KOPT-K1 (cell line): ENCODE measurements around the gene SYN1.

ENCODE experiments used
- H3K27ac ChIP-seq: fragments of 200-600 bp; sonication (generic); 2 replicates; pipeline ENCODE4 v1.5.1; 2016; ENCODE audit warnings: antibody characterized with exemption, mild to moderate bottlenecking, low read depth, low read length; ENCODE audit not compliant: poor library complexity, severe bottlenecking
- H3K36me3 ChIP-seq: fragments of 200-600 bp; sonication (generic); 2 replicates; pipeline ENCODE4 v1.5.1; 2017; ENCODE audit warnings: antibody characterized with exemption, mild to moderate bottlenecking, low read length, moderate library complexity; ENCODE audit not compliant: insufficient read depth
- H3K9me3 ChIP-seq: fragments of 200-600 bp; sonication (generic); 2 replicates; pipeline ENCODE4 v1.5.1; 2017; ENCODE audit warnings: antibody characterized with exemption, low read length, mild to moderate bottlenecking; ENCODE audit not compliant: insufficient read depth, poor library complexity, severe bottlenecking

Gene SYN1

GRCh38 chrX:47645530-47645929, 25.9 kb upstream of the SYN1 start:
- H3K27ac ChIP-seq: no peak overlapping the region
- peaks cover 55% of the 10 kb centered on the region for H3K36me3 ChIP-seq
- H3K9me3 ChIP-seq: no peaks in the 10 kb centered on the region

DNA sequence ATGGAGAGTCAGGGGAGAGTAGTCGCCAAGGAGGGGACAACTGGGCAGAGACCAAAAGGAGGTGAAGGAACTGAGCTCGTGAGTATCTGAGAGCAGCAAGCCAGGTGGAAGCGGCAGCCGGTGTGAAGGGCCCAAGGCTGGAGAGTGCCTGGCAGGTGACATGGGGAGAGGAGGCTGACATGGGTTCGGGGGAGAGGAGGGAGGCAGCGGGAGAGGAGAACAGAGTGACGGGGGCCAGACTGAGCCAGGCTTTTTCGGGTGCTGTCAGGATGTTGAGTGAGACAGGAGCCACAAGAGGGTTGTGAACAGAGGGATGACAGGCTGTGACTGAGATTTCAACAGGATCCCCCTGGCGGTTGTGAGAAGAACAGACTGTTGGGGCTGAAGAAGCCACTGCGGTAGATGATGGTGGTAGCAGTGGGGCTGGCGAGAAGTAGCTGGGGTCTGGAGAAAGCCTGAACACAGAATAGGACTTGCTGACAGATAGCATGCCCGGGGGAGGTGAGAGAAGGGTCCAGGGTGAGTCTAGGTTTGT, 25.0 kb upstream of the SYN1 start:
- Histone ChIP-seq H3K9me3 (peaks cover 6% of the 10 kb centered on the region), H3K36me3 (peaks cover 64% of the 10 kb centered on the region), H3K27ac (no peak overlapping the region)

DNA sequence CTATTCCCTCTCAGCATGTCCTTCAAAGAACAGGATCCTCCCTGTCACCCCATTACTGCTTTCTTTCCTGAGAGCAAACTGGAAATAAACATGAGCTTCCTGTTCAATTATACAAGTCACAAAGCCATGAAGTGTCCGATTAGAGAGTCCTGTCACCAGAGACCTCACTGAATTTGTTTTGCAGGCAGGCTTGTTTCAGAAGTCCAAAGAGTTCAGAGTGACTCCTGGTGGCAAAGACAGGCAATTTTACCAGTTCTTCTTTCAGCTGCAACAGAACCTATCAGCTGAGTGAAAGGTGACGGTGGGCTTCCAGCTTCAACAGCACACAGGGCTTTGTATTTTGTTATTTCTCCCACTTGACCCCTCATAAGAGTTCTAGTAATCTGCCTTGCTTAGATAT, 24.3 kb upstream of the SYN1 start:
- Histone ChIP-seq H3K27ac (no peak overlapping the region), H3K9me3 (peaks cover 8% of the 10 kb centered on the region), H3K36me3 (peaks cover 71% of the 10 kb centered on the region)

DNA sequence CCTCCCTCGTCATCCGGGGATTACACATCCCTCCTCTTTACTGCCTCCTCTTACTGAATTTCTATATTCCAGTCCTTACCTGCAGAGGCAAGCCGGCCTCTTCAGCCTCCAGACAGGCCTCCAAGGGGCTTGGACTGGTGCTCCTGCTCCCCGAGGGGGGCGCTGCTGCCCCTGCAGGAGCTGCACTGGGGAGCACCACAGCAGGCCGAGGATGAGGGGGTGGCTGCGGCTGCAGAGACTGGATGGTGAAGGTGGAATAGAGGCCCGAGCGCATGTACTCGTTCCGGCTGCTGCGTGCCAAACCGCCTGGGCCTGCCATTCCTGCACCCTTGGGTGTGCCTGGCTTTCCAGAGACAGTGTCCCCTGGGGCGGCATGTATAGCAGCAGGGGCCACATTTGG, 19.2 kb upstream of the SYN1 start:
- peaks cover 92% of the 10 kb centered on the region for H3K36me3 ChIP-seq
- H3K9me3 ChIP-seq: peaks cover 8% of the 10 kb centered on the region
- no peak overlapping the region for H3K27ac ChIP-seq

DNA sequence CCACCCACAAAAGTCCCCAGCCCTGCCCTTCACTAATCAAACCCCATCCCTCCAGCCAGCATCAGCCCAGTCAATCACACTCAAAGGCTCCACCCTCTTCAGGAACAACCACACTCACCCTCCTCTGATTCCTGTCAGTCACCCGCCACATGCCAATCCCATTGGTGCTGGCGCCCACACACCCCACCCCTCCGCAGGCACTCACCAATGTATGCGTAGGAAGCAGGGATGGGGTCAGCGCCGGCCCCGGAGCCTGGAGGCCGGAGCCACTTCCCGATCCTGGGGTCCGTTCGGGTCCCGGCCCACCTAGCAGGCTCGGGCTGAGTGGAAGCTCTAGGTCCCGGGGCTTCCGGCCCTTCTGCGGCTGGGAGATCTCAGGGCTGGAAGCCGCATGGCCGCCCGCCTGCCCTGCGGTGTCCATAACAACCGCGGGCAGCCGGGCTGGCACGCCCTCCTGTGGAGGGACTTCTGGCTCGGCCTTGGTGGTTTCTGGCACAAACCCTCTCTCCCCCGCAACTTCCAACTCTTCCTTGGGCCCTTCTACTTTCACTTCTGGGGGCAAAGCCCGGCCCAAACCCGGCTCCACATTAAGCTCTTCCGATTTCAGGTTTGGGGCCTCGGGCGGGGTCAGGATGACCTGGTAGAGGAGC, 18.0 kb upstream of the SYN1 start:
- Histone ChIP-seq H3K36me3 (peaks cover 87% of the 10 kb centered on the region), H3K9me3 (peaks cover 8% of the 10 kb centered on the region)

GRCh38 chrX:47634871-47635575, 15.4 kb upstream of the SYN1 start:
- Histone ChIP-seq H3K27ac (no peak overlapping the region), H3K9me3 (peaks cover 6% of the 10 kb centered on the region), H3K36me3 (peaks cover 61% of the 10 kb centered on the region)

More for the DNA sequence above, 18.0 kb upstream of the SYN1 start:
- H3K27ac ChIP-seq: no peak overlapping the region

DNA sequence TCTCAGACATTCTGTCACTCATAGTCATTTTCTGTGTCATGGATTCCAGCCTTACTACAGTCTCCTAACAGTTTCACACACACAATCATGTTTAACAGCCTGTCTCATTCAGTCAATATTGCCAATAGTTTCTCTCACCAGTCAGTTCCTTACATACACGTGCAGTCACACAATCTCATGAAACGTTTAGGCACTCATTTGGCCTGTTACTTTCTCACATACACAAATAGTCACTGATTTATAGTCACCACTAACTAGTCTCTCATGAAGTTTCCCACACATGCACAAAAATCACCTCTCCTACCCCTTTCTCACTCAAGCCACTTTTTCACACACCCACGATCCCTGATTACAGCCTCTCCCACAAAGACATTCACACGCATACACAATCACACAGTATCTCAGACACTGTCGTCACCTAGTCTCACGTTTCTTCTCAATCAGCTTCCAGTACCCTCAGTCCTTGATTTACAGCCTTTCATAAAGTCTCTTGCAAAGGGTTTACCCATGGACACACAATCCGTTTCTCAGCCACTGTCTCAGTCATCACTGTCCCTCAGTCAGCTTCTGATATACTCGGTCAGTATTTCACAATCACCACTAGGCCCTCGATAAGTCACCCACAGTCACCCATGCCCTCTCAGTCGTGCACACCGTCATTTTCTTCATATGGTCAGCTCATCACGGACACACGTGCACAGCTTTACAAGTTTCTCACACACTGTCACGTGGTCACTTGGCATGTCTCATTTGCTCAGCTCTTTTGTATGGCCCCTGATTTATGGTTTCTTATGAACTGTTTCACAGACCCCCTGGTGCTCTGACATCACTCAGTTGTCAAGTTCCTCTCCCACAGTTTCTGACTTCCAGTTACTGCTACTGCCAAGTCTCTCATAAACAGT, 14.3 kb upstream of the SYN1 start:
- peaks cover 50% of the 10 kb centered on the region for H3K36me3 ChIP-seq
- H3K9me3 ChIP-seq: no peaks in the 10 kb centered on the region
- H3K27ac ChIP-seq: no peak overlapping the region

GRCh38 chrX:47632666-47633065, 13.0 kb upstream of the SYN1 start:
- Histone ChIP-seq H3K27ac (no peak overlapping the region), H3K36me3 (peaks cover 37% of the 10 kb centered on the region), H3K9me3 (no peaks in the 10 kb centered on the region)

DNA sequence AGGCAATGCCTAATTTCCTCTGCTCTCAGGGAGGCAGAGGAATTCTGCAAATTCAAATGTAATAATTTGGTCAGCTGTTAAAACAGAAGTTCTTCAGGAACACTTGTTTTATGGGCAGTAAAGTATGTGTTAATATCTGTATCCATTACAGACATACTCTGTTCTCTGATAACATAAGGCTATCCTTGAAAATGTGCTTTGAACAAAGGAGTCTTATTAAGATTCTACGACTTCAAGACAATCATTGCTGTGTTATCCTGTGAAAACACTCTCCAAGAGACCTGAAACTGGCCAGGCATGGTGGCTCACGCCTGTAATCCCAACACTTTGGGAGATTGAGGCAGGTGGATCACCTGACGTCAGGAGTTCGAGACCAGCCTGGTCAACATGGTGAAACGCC, 12.0 kb upstream of the SYN1 start:
- Histone ChIP-seq H3K27ac (no peak overlapping the region), H3K9me3 (no peaks in the 10 kb centered on the region), H3K36me3 (peaks cover 27% of the 10 kb centered on the region; the same call in 1 of the 2 replicates)

DNA sequence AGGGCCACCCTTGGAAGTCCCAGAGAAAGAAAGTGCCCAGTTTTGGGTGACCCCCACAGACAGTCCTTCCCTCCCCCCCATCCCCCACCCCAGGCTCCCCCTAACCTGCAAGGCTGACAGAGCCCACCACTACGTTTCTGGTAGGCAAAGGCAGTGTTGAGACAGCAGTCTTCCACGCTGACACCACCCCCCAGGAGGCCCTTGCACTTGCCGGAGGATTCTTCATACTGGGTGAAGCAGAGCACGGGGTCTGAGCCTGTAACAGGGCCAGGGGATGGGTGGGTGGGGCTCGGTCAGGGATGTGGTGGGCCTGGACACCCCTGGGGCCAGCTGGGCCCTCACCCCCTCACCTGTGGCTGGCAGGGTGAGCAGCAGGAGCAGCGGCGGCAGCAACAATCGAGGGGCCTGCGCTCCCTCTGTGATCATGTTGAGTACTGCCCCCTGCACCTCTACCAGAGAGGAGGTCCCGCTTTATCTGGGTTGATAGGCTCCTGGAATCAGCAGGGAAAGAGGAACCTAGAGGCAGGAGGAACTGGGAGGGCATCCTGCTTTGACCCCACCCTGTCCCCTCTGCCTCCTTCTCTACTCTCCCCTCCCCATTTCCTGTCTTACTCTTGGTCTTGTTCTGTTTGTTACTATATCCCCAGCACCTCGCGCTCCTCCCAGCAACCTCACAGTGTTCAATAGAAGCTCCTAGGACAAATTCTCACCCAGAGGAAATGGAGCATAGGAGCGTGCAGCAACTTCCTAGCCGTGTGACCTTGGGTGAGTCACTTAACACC, 10.0 kb upstream of the SYN1 start, which contains the start of gene CFP:
CFP (minus strand) TSS at position 512 of the 782 bp plus-strand sequence; CDS start at position 426, 86 bp downstream.
- no peak within 1 kb of the TSS for H3K27ac ChIP-seq
- peaks cover 9% of the 10 kb centered on the region; the same call in 1 of the 2 replicates for H3K36me3 ChIP-seq
- no peaks in the 10 kb centered on the region for H3K9me3 ChIP-seq

- Histone ChIP-seq H3K36me3 (peaks cover 3% of the 10 kb centered on the region; the same call in 1 of the 2 replicates), H3K27ac (no peak overlapping the region), H3K9me3 (no peaks in the 10 kb centered on the region)
Measured at GRCh38 chrX:47628982-47629381, 9.3 kb upstream of the SYN1 start.

- Histone ChIP-seq H3K9me3 (no peaks in the 10 kb centered on the region), H3K36me3 (no peaks in the 10 kb centered on the region), H3K27ac (no peak overlapping the region)
Measured at GRCh38 chrX:47625365-47625764, 5.7 kb upstream of the SYN1 start.

GRCh38 chrX:47623540-47624027, 3.9 kb upstream of the SYN1 start:
- Histone ChIP-seq H3K36me3 (no peaks in the 10 kb centered on the region), H3K9me3 (no peaks in the 10 kb centered on the region), H3K27ac (no peak overlapping the region)

GRCh38 chrX:47621851-47622250, 2.2 kb upstream of the SYN1 start:
- no peak overlapping the region for H3K27ac ChIP-seq
- H3K9me3 ChIP-seq: no peaks in the 10 kb centered on the region
- no peaks in the 10 kb centered on the region for H3K36me3 ChIP-seq
